Ascending aorta (tissue), 2 donors: ENCODE data around the gene ATP2B2. TPM values are rescaled to one million over a fixed set of nuclear protein-coding genes. Genes with fewer than 3 reads are reported as not detected.

Experiments used
- DNase-seq, 2 donors: peaks; one replicate each; pipeline ENCODE4 v3.0.0-alpha.2; 2019; ENCODE audit warnings: low spot score in 2 of 2
- H3K27ac ChIP-seq, 2 donors: fragments of 200-600 bp; sonication (generic); one replicate each; pipeline ENCODE4 v1.5.1; 2016 to 2017; ENCODE audit warnings: mild to moderate bottlenecking in 1 of 2
- H3K27me3 ChIP-seq: fragments of 200-600 bp; sonication (generic); one replicate; pipeline ENCODE4 v1.5.1; 2017
- H3K36me3 ChIP-seq, 2 donors: fragments of 200-600 bp; sonication (generic); one replicate each; pipeline ENCODE4 v1.5.1; 2016
- H3K4me1 ChIP-seq, 2 donors: fragments of 200-600 bp; sonication (generic); one replicate each; pipeline ENCODE4 v1.5.1; 2016 to 2017; ENCODE audit warnings: mild to moderate bottlenecking in 1 of 2
- H3K4me3 ChIP-seq, 2 donors: fragments of 200-600 bp; sonication (generic); one replicate each; pipeline ENCODE4 v1.5.1; 2016 to 2017; ENCODE audit warnings: mild to moderate bottlenecking in 1 of 2
- H3K9me3 ChIP-seq, 2 donors: fragments of 200-600 bp; sonication (generic); one replicate each; pipeline ENCODE4 v1.5.1; 2016
- CTCF ChIP-seq, 3 experiments: fragments of 200-600 bp in 2 of 3; fragments of 450-650 bp in 1 of 3; sonication (generic) in 2 of 3; IDR thresholded peaks; one replicate each; pipeline ENCODE4 v1.5.1; 2016 to 2019; ENCODE audit warnings: antibody characterized with exemption in 3 of 3, mild to moderate bottlenecking in 1 of 3, moderate library complexity in 1 of 3
- intact Hi-C: fragments of 100-400 bp; cut with DNase I; formaldehyde crosslinking; loops from one replicate; pipeline ENCODE4 v1.15.1; 2023
- total RNA-seq: library from RNA; depleted of rRNA; stranded (reverse); fragments of >200 nt; gene quantifications from one replicate; pipeline ENCODE4 v1.1.0, GENCODE V29; 2016

The ATP2B2 gene
- total RNA-seq, 1 donor from 2014 or later: not detected

- Histone ChIP-seq H3K27me3 (no peaks in the 10 kb centered on the region), H3K9me3 (no peaks in the 10 kb centered on the region), H3K4me3 (no peak overlapping the region), H3K36me3 (no peaks in the 10 kb centered on the region), H3K4me1 (no peaks in the 10 kb centered on the region), H3K27ac (no peak overlapping the region)
- TF ChIP-seq CTCF (IDR thresholded peaks at IDR 0.05): no peak
- DNase-seq: no peak
- intact Hi-C loops: no loop called here
Measured at GRCh38 chr3:10332481-10333348, 172.7 kb downstream of the ATP2B2 start.

GRCh38 chr3:10331320-10331719 lies 174.1 kb downstream of the ATP2B2 start:
- no peak overlapping the region for H3K4me3 ChIP-seq
- no peaks in the 10 kb centered on the region for H3K36me3 ChIP-seq
- H3K27me3 ChIP-seq: no peaks in the 10 kb centered on the region
- no peak for DNase-seq
- H3K27ac ChIP-seq: no peak overlapping the region
- intact Hi-C loops: no loop called here
- no peaks in the 10 kb centered on the region for H3K4me1 ChIP-seq
- no peaks in the 10 kb centered on the region for H3K9me3 ChIP-seq
- no peak for TF ChIP-seq CTCF (IDR thresholded peaks at IDR 0.05)

GRCh38 chr3:10330319-10330718 lies 175.1 kb downstream of the ATP2B2 start:
- no peaks in the 10 kb centered on the region for H3K27me3 ChIP-seq
- TF ChIP-seq CTCF (IDR thresholded peaks at IDR 0.05): no peak
- H3K9me3 ChIP-seq: no peaks in the 10 kb centered on the region
- H3K4me1 ChIP-seq: no peaks in the 10 kb centered on the region
- intact Hi-C loops: no loop called here
- no peak for DNase-seq
- H3K27ac ChIP-seq: no peak overlapping the region
- no peaks in the 10 kb centered on the region for H3K36me3 ChIP-seq
- H3K4me3 ChIP-seq: no peak overlapping the region

- DNase-seq: no peak
- Histone ChIP-seq H3K4me3 (no peak overlapping the region), H3K4me1 (no peaks in the 10 kb centered on the region), H3K27ac (no peak overlapping the region), H3K27me3 (no peaks in the 10 kb centered on the region), H3K36me3 (no peaks in the 10 kb centered on the region), H3K9me3 (no peaks in the 10 kb centered on the region)
- no peak for TF ChIP-seq CTCF (IDR thresholded peaks at IDR 0.05)
- intact Hi-C loops: no loop called here
Measured at GRCh38 chr3:10329495-10330015, 175.8 kb downstream of the ATP2B2 start.

- TF ChIP-seq CTCF (IDR thresholded peaks at IDR 0.05): no peak
- DNase-seq: no peak
- H3K36me3 ChIP-seq: no peaks in the 10 kb centered on the region
- intact Hi-C loops: no loop called here
- H3K9me3 ChIP-seq: no peaks in the 10 kb centered on the region
- H3K4me1 ChIP-seq: no peaks in the 10 kb centered on the region
- no peak overlapping the region for H3K4me3 ChIP-seq
- H3K27me3 ChIP-seq: no peaks in the 10 kb centered on the region
- no peak overlapping the region for H3K27ac ChIP-seq
Measured at GRCh38 chr3:10328460-10329071, 176.8 kb downstream of the ATP2B2 start.
